Endothelial cell of umbilical vein (primary cell): Measurements from ENCODE around the gene ILKAP. TPM values are rescaled to one million over a fixed set of nuclear protein-coding genes. Genes with fewer than 3 reads are reported as not detected.

ENCODE experiments used
- BruUV-seq: library from RNA; stranded (reverse); fragments of 400-500 nt; replicated peaks from 2 replicates; lab custom pipeline; 2021; lab: Mats Ljungman, UMichigan
- CTCF ChIA-PET: fragments of 300-600, 350-600 bp; sonication (Branson Sonifier 250); formaldehyde crosslinking; loops from one replicate; lab custom pipeline; 2021; ENCODE audit warnings: antibody characterized with exemption, inconsistent platforms; lab: Charles Lee
- POLR2A ChIA-PET: fragments of 300-600, 350-600 bp; sonication (Branson Sonifier 250); formaldehyde crosslinking; loops from one replicate; lab custom pipeline; 2021; ENCODE audit warnings: antibody characterized with exemption, inconsistent platforms; lab: Charles Lee
- DNase-seq: peaks from one replicate; pipeline ENCODE4 v3.0.0-alpha.2; 2011; ENCODE audit warnings: low read depth, low spot score
- FAIRE-seq: peaks from 2 replicates; lab custom pipeline; 2011; peaks lifted over from hg19 to GRCh38; lab: Jason Lieb, UNC
- H2AFZ ChIP-seq: 2 replicates; pipeline ENCODE4 v1.6.0; 2012; ENCODE audit warnings: low read depth, low read length, control low read depth, inconsistent platforms
- H3K27ac ChIP-seq: 2 replicates; pipeline ENCODE4 v1.5.1; 2011; ENCODE audit warnings: low read depth, mild to moderate bottlenecking, control low read depth, low read length, moderate library complexity; ENCODE audit not compliant: insufficient read depth
- H3K27me3 ChIP-seq, 2 experiments: 2 replicates each; pipeline versions ENCODE4 v1.6.0 to v1.6.1; 2011; ENCODE audit warnings: low read length in 2 of 2, mixed read lengths in 1 of 2; ENCODE audit not compliant: control insufficient read depth in 2 of 2, insufficient read depth in 2 of 2
- H3K36me3 ChIP-seq, 2 experiments: 2 replicates in 1 of 2; 3 replicates in 1 of 2; pipeline ENCODE4 v1.5.1; 2011; ENCODE audit warnings: low read length in 2 of 2, mild to moderate bottlenecking in 1 of 2, moderate library complexity in 1 of 2; ENCODE audit not compliant: control insufficient read depth in 2 of 2, insufficient read depth in 2 of 2; ENCODE audit errors: extremely low read depth in 1 of 2
- H3K4me1 ChIP-seq: 3 replicates; pipeline ENCODE4 v1.5.1; 2011; ENCODE audit warnings: mild to moderate bottlenecking, low read length; ENCODE audit not compliant: control insufficient read depth, insufficient read depth; ENCODE audit errors: extremely low read depth
- H3K4me2 ChIP-seq: 2 replicates; pipeline ENCODE4 v1.6.1; 2011; ENCODE audit warnings: low read length, control low read depth, mixed read lengths; ENCODE audit not compliant: insufficient read depth
- H3K4me3 ChIP-seq, 3 experiments: fragments of 200-600 bp in 1 of 3; sonication (generic), shearing (Covaris generic) in 1 of 3; replicated peaks in 1 of 3; 2 replicates each; pipeline ENCODE4 v1.5.1; 2011 to 2016; ENCODE audit warnings: control low read depth in 3 of 3, low read length in 3 of 3, mild to moderate bottlenecking in 2 of 3, inconsistent platforms in 1 of 3, low read depth in 1 of 3, moderate library complexity in 1 of 3; ENCODE audit not compliant: insufficient read depth in 1 of 3
- H3K79me2 ChIP-seq: 2 replicates; pipeline ENCODE4 v1.6.0; 2012; ENCODE audit warnings: low read length, inconsistent platforms; ENCODE audit not compliant: control insufficient read depth, insufficient read depth
- H3K9ac ChIP-seq: replicated peaks from 2 replicates; pipeline ENCODE3; 2011; ENCODE audit warnings: low read length, control low read depth; ENCODE audit not compliant: insufficient read depth; ENCODE audit errors: extremely low read depth
- H3K9me1 ChIP-seq: replicated peaks from 3 replicates; pipeline ENCODE4 v1.6.0; 2011; ENCODE audit warnings: mild to moderate bottlenecking, low read length; ENCODE audit not compliant: control insufficient read depth, insufficient read depth; ENCODE audit errors: extremely low read depth
- H3K9me3 ChIP-seq: replicated peaks from 2 replicates; pipeline ENCODE4 v1.5.1; 2012; ENCODE audit warnings: low read length, inconsistent platforms; ENCODE audit not compliant: control insufficient read depth, insufficient read depth
- H4K20me1 ChIP-seq: replicated peaks from 2 replicates; pipeline ENCODE3; 2011; ENCODE audit warnings: mild to moderate bottlenecking, low read length; ENCODE audit not compliant: control insufficient read depth, insufficient read depth; ENCODE audit errors: extremely low read depth
- EZH2 ChIP-seq: IDR thresholded peaks from 2 replicates; pipeline ENCODE4 v1.6.1; 2012; ENCODE audit warnings: borderline replicate concordance, low read depth, mild to moderate bottlenecking, moderate library complexity, low read length, inconsistent platforms; ENCODE audit not compliant: severe bottlenecking
- FOS ChIP-seq: IDR thresholded peaks from 2 replicates; pipeline ENCODE4 v1.6.1; 2011; ENCODE audit warnings: mild to moderate bottlenecking, low read length, moderate library complexity, borderline replicate concordance; ENCODE audit not compliant: insufficient read depth
- GATA2 ChIP-seq: IDR thresholded peaks from 2 replicates; pipeline ENCODE4 v1.7.0; 2011; ENCODE audit warnings: low read depth, mild to moderate bottlenecking, moderate library complexity, mixed read lengths, low read length; ENCODE audit not compliant: insufficient read length, insufficient read depth
- JUN ChIP-seq: IDR thresholded peaks from 2 replicates; pipeline ENCODE4 v1.6.1; 2011; ENCODE audit warnings: borderline replicate concordance, low read depth; ENCODE audit not compliant: insufficient read length, insufficient read depth
- MYC ChIP-seq: IDR thresholded peaks from one replicate; pipeline ENCODE4 v1.6.1; 2011; ENCODE audit warnings: mild to moderate bottlenecking, low read depth, low read length
- POLR2A ChIP-seq: IDR thresholded peaks from 2 replicates; pipeline ENCODE4 v1.6.1; 2012; ENCODE audit warnings: low read depth, mild to moderate bottlenecking, control low read depth, low read length
- POLR2AphosphoS5 ChIP-seq: IDR thresholded peaks from 2 replicates; pipeline ENCODE4 v1.6.1; 2012; ENCODE audit warnings: low read depth, mild to moderate bottlenecking, control low read depth, low read length, moderate library complexity; ENCODE audit not compliant: insufficient read depth
- dilution Hi-C: fragments of 300-500 bp; cut with MboI; formaldehyde crosslinking; loops from one replicate; pipeline ENCODE4 v1.15.0; 2019; ENCODE audit warnings: low sequenced_read_pairs; ENCODE audit not compliant: extremely low pct_ligation_motif_present
- intact Hi-C: fragments of 100-400 bp; cut with micrococcal nuclease; formaldehyde crosslinking; loops from one replicate; pipeline ENCODE4 v1.10.0; 2022
- polyA plus RNA-seq, 4 experiments: library from polyadenylated mRNA; depleted of rRNA in 3 of 4; stranded (reverse) in 3 of 4; unstranded in 1 of 4; fragments of >200 nt; gene quantifications; 2 replicates each; pipeline versions ENCODE4 v1.2.1 to v1.2.3, GENCODE V29; 2011 to 2012; ENCODE audit warnings: missing spikeins in 1 of 4
- total RNA-seq: library from RNA; stranded (reverse); gene quantifications from 2 replicates; pipeline ENCODE4 v1.2.3, GENCODE V29; 2021
- TF ChIP-seq, protein P1 (sequence below): IDR thresholded peaks from 2 replicates; pipeline ENCODE4 v1.6.1; 2011; ENCODE audit not compliant: insufficient read depth, insufficient read length
- TF ChIP-seq, protein P2 (sequence below), 2 donors: IDR thresholded peaks; 1 replicate in 1 of 2; 2 replicates in 1 of 2; pipeline ENCODE4 v1.5.1; 2011; ENCODE audit warnings: low read length in 2 of 2, mild to moderate bottlenecking in 2 of 2, moderate library complexity in 2 of 2, control low read depth in 1 of 2, inconsistent platforms in 1 of 2, low read depth in 1 of 2; ENCODE audit not compliant: insufficient read depth in 1 of 2; ENCODE audit errors: extremely low read depth in 1 of 2

The ILKAP gene
- total and polyA plus RNA-seq, 2 donors (not counting 3 experiments of a cell fraction or from before 2014, with no cell fraction given): 49.2 to 49.8 TPM

DNA sequence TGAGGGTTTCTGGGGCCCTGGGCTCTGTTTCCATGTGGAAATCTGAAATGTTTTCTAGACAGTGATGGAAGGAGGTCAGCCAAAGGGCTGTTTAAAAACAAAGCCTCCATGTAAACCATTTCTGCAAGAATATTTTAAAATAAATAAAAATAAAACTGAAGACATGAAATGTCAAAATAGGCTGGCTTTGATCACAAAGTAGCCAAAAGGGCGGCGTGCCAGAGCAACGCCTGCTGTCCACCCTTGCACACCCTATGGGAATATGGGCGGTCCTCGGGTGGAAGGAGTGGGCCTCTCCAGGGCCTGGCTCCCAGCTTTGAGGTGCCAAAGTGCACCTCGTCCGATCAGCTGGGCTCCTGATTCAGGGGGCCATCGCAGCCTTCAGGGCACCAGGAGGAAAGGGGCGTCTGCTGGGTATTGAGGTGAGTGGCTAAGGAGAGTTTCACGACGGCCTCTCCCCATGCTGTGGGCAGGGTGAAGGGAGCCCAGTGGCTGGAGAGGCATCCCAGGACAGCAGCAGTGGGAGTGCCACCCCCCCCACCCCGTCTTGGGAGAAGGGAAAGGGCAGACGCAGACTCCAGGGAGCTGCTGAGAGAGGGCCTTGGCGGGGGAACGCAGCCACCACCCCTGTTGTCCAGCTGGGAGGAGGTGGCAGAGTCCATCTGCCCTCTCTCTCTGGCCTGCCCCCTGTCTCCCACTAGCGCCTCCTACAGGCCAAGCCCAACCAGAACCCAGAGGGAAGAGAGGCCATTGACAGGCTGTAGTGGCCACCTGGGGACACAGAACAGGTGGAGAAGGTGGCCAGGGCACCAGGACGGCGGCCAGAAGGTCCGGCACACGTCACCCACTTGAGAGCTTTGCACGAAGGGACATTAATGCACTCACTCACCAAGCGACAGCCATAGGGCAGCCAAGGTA, 50.5 kb downstream of the ILKAP start:
- TF ChIP-seq EZH2: no peak
- TF ChIP-seq, protein P1, sequence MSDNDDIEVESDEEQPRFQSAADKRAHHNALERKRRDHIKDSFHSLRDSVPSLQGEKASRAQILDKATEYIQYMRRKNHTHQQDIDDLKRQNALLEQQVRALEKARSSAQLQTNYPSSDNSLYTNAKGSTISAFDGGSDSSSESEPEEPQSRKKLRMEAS: no peak
- TF ChIP-seq MYC: no peak
- TF ChIP-seq, protein P2, sequence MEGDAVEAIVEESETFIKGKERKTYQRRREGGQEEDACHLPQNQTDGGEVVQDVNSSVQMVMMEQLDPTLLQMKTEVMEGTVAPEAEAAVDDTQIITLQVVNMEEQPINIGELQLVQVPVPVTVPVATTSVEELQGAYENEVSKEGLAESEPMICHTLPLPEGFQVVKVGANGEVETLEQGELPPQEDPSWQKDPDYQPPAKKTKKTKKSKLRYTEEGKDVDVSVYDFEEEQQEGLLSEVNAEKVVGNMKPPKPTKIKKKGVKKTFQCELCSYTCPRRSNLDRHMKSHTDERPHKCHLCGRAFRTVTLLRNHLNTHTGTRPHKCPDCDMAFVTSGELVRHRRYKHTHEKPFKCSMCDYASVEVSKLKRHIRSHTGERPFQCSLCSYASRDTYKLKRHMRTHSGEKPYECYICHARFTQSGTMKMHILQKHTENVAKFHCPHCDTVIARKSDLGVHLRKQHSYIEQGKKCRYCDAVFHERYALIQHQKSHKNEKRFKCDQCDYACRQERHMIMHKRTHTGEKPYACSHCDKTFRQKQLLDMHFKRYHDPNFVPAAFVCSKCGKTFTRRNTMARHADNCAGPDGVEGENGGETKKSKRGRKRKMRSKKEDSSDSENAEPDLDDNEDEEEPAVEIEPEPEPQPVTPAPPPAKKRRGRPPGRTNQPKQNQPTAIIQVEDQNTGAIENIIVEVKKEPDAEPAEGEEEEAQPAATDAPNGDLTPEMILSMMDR (IDR thresholded peaks at IDR 0.05; ENCODE audit: extremely low read depth in 1 of 2, insufficient read depth in 1 of 2, low read depth in 1 of 2, low read length in 2 of 2): no peak
- TF ChIP-seq POLR2A: no peak
- no peak for TF ChIP-seq JUN
- TF ChIP-seq FOS: no peak
- TF ChIP-seq GATA2: no peak
- no peak for TF ChIP-seq POLR2AphosphoS5
- no peaks in the 10 kb centered on the region for H3K79me2 ChIP-seq
- H3K36me3 ChIP-seq: no peaks in the 10 kb centered on the region
- CTCF ChIA-PET: interaction anchor here (1.3 kb wide), 1 partner anchor 295 kb away, joined by 3 read pairs; no protein-coding TSS in a partner anchor
- POLR2A ChIA-PET: no interaction called here
- no peaks in the 10 kb centered on the region for H4K20me1 ChIP-seq
- no TSS peak for BruUV-seq
- H3K4me2 ChIP-seq: no peak overlapping the region
- no peaks in the 10 kb centered on the region for H3K9me3 ChIP-seq
- no peak overlapping the region for H2AFZ ChIP-seq
- dilution Hi-C loops: no loop called here
- DNase-seq: no peak
- peaks cover 0 to 3% of the 10 kb centered on the region in 2 experiments for H3K27me3 ChIP-seq
- intact Hi-C loops: no loop called here
- FAIRE-seq: no peak
- H3K4me1 ChIP-seq: no peaks in the 10 kb centered on the region
- H3K4me3 ChIP-seq: no peak overlapping the region
- H3K9ac ChIP-seq: no peak overlapping the region
- no peak overlapping the region for H3K27ac ChIP-seq
- H3K9me1 ChIP-seq: no peaks in the 10 kb centered on the region
